IPS-NIHi7 (cell line): Measurements from ENCODE around the gene PPP2CA.
A peak's percentile ranks its signal among the peaks of the same experiment; 100 is the strongest.
"Not testable (repeated sequence)": the region's sequence is repeated elsewhere in the genome, so short reads cannot be mapped to it uniquely, and the experiment has no call there.

Experiments
- DNase-seq: peaks from one replicate; pipeline ENCODE4 v3.0.0; 2012; ENCODE audit warnings: mixed read lengths; ENCODE audit errors: extremely low spot score

PPP2CA gene

GRCh38 chr5:134189031-134189430, 36.8 kb downstream of the PPP2CA start:
- DNase-seq, result no peak

- DNase-seq, result no peak
Observed at GRCh38 chr5:134188092-134188491, 37.8 kb downstream of the PPP2CA start.

- peak; percentile 92 for DNase-seq
Observed at GRCh38 chr5:134184155-134185135, 41.4 kb downstream of the PPP2CA start.

GRCh38 chr5:134183481-134183880, 42.4 kb downstream of the PPP2CA start:
- DNase-seq, result no peak

- DNase-seq, result no peak
Observed at GRCh38 chr5:134178096-134178419, 47.8 kb downstream of the PPP2CA start.

- no peak for DNase-seq
Observed at GRCh38 chr5:134177369-134178095, 48.3 kb downstream of the PPP2CA start.

- DNase-seq, result peak; percentile 89
Observed at GRCh38 chr5:134176511-134177368, 49.1 kb downstream of the PPP2CA start, which contains the start of gene SKP1. TSS of gene SKP1 (minus strand) at chr5:134176950. CDS start at chr5:134174022, 2,928 bp downstream.

- DNase-seq, result peak; percentile 42
Observed at GRCh38 chr5:134175921-134176510, 49.9 kb downstream of the PPP2CA start.

- DNase-seq, result no peak
Observed at GRCh38 chr5:134174841-134175839, 50.7 kb downstream of the PPP2CA start.

GRCh38 chr5:134171972-134172371, 53.9 kb downstream of the PPP2CA start:
- no peak for DNase-seq

- no peak for DNase-seq
Observed at GRCh38 chr5:134162592-134162991, 63.3 kb downstream of the PPP2CA start.

- DNase-seq, result no peak
Observed at GRCh38 chr5:134161513-134162395, 64.1 kb downstream of the PPP2CA start.

GRCh38 chr5:134153657-134154056, 72.2 kb downstream of the PPP2CA start:
- DNase-seq, result no peak

GRCh38 chr5:134153241-134153640, 72.6 kb downstream of the PPP2CA start:
- DNase-seq, result no peak

GRCh38 chr5:134152173-134152832, 73.6 kb downstream of the PPP2CA start:
- DNase-seq, result not testable (repeated sequence)

GRCh38 chr5:134151723-134152122, 74.2 kb downstream of the PPP2CA start:
- DNase-seq, result no peak

- no peak for DNase-seq
Observed at GRCh38 chr5:134149571-134150303, 76.1 kb downstream of the PPP2CA start.

- DNase-seq, result no peak
Observed at GRCh38 chr5:134148986-134149539, 76.8 kb downstream of the PPP2CA start.
